Esophagus squamous epithelium (tissue), 5 donors: Measurements from ENCODE around the gene SOX8. TPM values are rescaled to one million over a fixed set of nuclear protein-coding genes. Genes with fewer than 3 reads are reported as not detected.

ENCODE experiments used
- DNase-seq: peaks from one replicate; lab custom pipeline; 2025; lab: John Stamatoyannopoulos, UW
- H3K27ac ChIP-seq, 4 donors: fragments of 200-600 bp; sonication (generic); one replicate each; pipeline ENCODE4 v1.5.1; 2016 to 2019; ENCODE audit warnings: mild to moderate bottlenecking in 1 of 4
- H3K27me3 ChIP-seq, 4 donors: fragments of 200-600 bp; sonication (generic); 1 replicate in 3 of 4; 2 replicates in 1 of 4; pipeline versions ENCODE4 v1.5.1 to v1.6.0; 2017 to 2021; ENCODE audit warnings: antibody characterized with exemption in 1 of 4
- H3K36me3 ChIP-seq, 3 donors: fragments of 200-600 bp; sonication (generic); one replicate each; pipeline ENCODE4 v1.5.1; 2016 to 2019
- H3K4me1 ChIP-seq, 3 donors: fragments of 200-600 bp; sonication (generic); one replicate each; pipeline ENCODE4 v1.5.1; 2017 to 2019
- H3K4me3 ChIP-seq, 4 donors: fragments of 200-600 bp; sonication (generic); 1 replicate in 3 of 4; 2 replicates in 1 of 4; pipeline ENCODE4 v1.5.1; 2016 to 2019; ENCODE audit warnings: mild to moderate bottlenecking in 2 of 4, moderate library complexity in 1 of 4
- H3K9me3 ChIP-seq, 3 donors: fragments of 200-600 bp; sonication (generic); one replicate each; pipeline ENCODE4 v1.5.1; 2016 to 2019
- POLR2A ChIP-seq, 4 donors: fragments of 450-650 bp; IDR thresholded peaks; one replicate each; pipeline ENCODE4 v1.6.1; 2017; ENCODE audit warnings: antibody characterized with exemption in 4 of 4, mild to moderate bottlenecking in 4 of 4, moderate library complexity in 3 of 4
- WGBS, 2 donors: methylation state at CpG; one replicate each; pipeline ENCODE4 v1.1.5; 2018; 5-methylcytosine and 5-hydroxymethylcytosine counted together
- intact Hi-C: fragments of 100-400 bp; cut with DNase I; formaldehyde crosslinking; loops from one replicate; pipeline ENCODE4 v1.15.0; 2022
- total RNA-seq, 4 donors: library from RNA; depleted of rRNA; stranded (reverse); fragments of >200 nt; gene quantifications; one replicate each; pipeline ENCODE4 v1.1.0, GENCODE V29; 2016
- TF ChIP-seq, protein P1 (sequence below), 6 experiments: fragments of 450-650 bp in 4 of 6; fragments of 200-600 bp in 2 of 6; sonication (generic) in 2 of 6; IDR thresholded peaks; one replicate each; pipeline ENCODE4 v1.5.1; 2016 to 2019; ENCODE audit warnings: antibody characterized with exemption in 6 of 6, mild to moderate bottlenecking in 4 of 6, moderate library complexity in 4 of 6
- donor health status: DM: yes; HTN: yes; CAD: no.

SOX8 gene
- total RNA-seq, 4 donors from 2014 or later: 0.08 to 0.19 (median 0.09) TPM; not detected in 1

DNA sequence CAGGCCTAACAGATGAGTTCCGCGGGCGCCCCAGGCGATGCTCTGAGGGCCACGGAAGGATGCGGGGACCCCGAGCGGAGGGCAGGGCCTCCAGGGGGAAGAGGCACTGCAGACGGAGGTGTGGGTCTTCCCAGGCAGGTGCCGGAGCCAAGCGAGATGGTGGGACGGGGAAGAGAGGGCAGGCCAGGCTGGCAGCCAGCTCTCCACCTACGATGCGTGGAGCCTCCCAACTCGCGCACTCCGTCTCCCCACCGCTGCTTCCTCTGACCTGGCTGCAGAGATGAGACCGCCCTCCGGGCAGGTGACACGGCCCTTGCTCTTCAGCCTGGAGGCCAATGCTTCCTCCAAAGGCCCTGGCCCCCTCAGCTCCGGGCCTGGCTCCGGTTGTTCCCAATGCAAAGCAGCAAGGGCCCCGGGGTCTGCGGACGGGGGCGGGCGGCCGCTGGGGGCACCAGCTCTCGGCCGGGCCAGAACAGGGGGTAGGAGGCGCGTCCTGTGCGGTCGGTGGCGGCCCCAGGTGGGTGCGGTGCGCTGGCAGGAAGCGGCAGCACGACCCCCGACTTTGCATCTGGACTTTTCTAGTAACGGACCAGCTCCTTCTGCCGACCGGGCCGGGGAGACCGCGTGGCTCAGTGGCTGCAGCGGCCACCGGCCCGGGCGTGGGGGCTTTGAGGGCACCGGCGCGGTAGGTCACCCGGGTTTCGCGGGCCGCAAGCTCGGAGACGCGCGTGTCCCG is 1.5 kb upstream of the SOX8 start:
- TF ChIP-seq POLR2A (IDR thresholded peaks at IDR 0.05): no peak
- intact Hi-C loops: no loop called here
- Histone ChIP-seq H3K4me3 (peak overlapping the region; percentile 35 to 75 (median 48)), H3K27me3 (peaks cover 7 to 76% (median 22%) of the 10 kb centered on the region in 4 donors), H3K27ac (no peak overlapping the region), H3K4me1 (peaks cover 9 to 50% (median 29%) of the 10 kb centered on the region in 3 donors), H3K36me3 (no peaks in the 10 kb centered on the region), H3K9me3 (no peaks in the 10 kb centered on the region)
- DNase-seq: no peak
- 50 to 69% methylated on average over 1 to 16 of the region's 63 CpGs for WGBS, 2 donors

- peaks cover 9 to 50% (median 29%) of the 10 kb centered on the region in 3 donors for H3K4me1 ChIP-seq
- no CpG with 5 or more reads among the region's 31 CpGs for WGBS, 2 donors
- intact Hi-C loops: no loop called here
- DNase-seq: no peak
- peaks cover 7 to 81% (median 22%) of the 10 kb centered on the region in 4 donors for H3K27me3 ChIP-seq
- peak overlapping the region; percentile 35 to 75 (median 48) for H3K4me3 ChIP-seq
- TF ChIP-seq POLR2A (IDR thresholded peaks at IDR 0.05): no peak
- TF ChIP-seq, protein P1, sequence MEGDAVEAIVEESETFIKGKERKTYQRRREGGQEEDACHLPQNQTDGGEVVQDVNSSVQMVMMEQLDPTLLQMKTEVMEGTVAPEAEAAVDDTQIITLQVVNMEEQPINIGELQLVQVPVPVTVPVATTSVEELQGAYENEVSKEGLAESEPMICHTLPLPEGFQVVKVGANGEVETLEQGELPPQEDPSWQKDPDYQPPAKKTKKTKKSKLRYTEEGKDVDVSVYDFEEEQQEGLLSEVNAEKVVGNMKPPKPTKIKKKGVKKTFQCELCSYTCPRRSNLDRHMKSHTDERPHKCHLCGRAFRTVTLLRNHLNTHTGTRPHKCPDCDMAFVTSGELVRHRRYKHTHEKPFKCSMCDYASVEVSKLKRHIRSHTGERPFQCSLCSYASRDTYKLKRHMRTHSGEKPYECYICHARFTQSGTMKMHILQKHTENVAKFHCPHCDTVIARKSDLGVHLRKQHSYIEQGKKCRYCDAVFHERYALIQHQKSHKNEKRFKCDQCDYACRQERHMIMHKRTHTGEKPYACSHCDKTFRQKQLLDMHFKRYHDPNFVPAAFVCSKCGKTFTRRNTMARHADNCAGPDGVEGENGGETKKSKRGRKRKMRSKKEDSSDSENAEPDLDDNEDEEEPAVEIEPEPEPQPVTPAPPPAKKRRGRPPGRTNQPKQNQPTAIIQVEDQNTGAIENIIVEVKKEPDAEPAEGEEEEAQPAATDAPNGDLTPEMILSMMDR (IDR thresholded peaks at IDR 0.05): no peak
- no peak overlapping the region for H3K27ac ChIP-seq
- no peaks in the 10 kb centered on the region for H3K36me3 ChIP-seq
- H3K9me3 ChIP-seq: no peaks in the 10 kb centered on the region
Measured at GRCh38 chr16:980595-980854, 1.0 kb upstream of the SOX8 start.

GRCh38 chr16:982145-983043 is 824 bp downstream of the SOX8 start:
- no peak for DNase-seq
- intact Hi-C loops: no loop called here

GRCh38 chr16:983044-984030 is 1.8 kb downstream of the SOX8 start:
- TF ChIP-seq, protein P1 (IDR thresholded peaks at IDR 0.05): no peak
- TF ChIP-seq POLR2A (IDR thresholded peaks at IDR 0.05): no peak
- intact Hi-C loops: no loop called here
- Histone ChIP-seq H3K36me3 (no peaks in the 10 kb centered on the region), H3K27ac (no peak overlapping the region), H3K9me3 (no peaks in the 10 kb centered on the region), H3K4me1 (peaks cover 9 to 35% (median 29%) of the 10 kb centered on the region in 3 donors), H3K4me3 (peak overlapping the region in 1 of 4 donors; percentile 75), H3K27me3 (peaks cover 7 to 100% (median 22%) of the 10 kb centered on the region in 4 donors)
- WGBS, 2 donors: 69 to 100% methylated on average over 1 to 3 of the region's 59 CpGs
- DNase-seq: no peak

More at GRCh38 chr16:982145-983043, 824 bp downstream of the SOX8 start:
- TF ChIP-seq, protein P1 (IDR thresholded peaks at IDR 0.05): no peak
- no peak for TF ChIP-seq POLR2A (IDR thresholded peaks at IDR 0.05)
- Histone ChIP-seq H3K4me3 (peak overlapping the region; percentile 35 to 75 (median 48)), H3K4me1 (peaks cover 9 to 39% (median 29%) of the 10 kb centered on the region in 3 donors), H3K27me3 (peaks cover 7 to 96% (median 22%) of the 10 kb centered on the region in 4 donors), H3K27ac (no peak overlapping the region), H3K36me3 (no peaks in the 10 kb centered on the region), H3K9me3 (no peaks in the 10 kb centered on the region)
- 55 to 60% methylated on average over 1 to 17 of the region's 76 CpGs for WGBS, 2 donors
